Spleen (tissue), 7 donors: ENCODE results near the gene PAOX.

Source experiments
- CTCF ChIP-seq, 11 experiments: fragments of 200-600 bp in 7 of 11; fragments of 450-650 bp in 4 of 11; sonication (generic) in 4 of 11; IDR thresholded peaks in 8 of 11; conservative IDR thresholded peaks in 3 of 11; 1 replicate in 7 of 11; 2 replicates in 4 of 11; pipeline versions ENCODE4 v1.4.0 to v1.8.0; 2016 to 2021; ENCODE audit warnings: antibody characterized with exemption in 11 of 11, inconsistent platforms in 4 of 11, mild to moderate bottlenecking in 1 of 11
- POLR2A ChIP-seq, 3 donors: fragments of 450-650 bp; IDR thresholded peaks; one replicate each; pipeline ENCODE4 v1.5.1; 2017; ENCODE audit warnings: antibody characterized with exemption in 3 of 3, mild to moderate bottlenecking in 1 of 3
- POLR2AphosphoS5 ChIP-seq, 3 donors: sonication (generic); formaldehyde crosslinking; IDR thresholded peaks; one replicate each; pipeline ENCODE4 v1.5.1; 2017; ENCODE audit warnings: antibody characterized with exemption in 3 of 3
- donor health status: DM: no; HTN: no; CAD: no; lungs with moderate emphysema.
- donor health status: DM: no; HTN: no; CAD: no.
- donor health status: DM: no; HTN: no; CAD: no.

DNA sequence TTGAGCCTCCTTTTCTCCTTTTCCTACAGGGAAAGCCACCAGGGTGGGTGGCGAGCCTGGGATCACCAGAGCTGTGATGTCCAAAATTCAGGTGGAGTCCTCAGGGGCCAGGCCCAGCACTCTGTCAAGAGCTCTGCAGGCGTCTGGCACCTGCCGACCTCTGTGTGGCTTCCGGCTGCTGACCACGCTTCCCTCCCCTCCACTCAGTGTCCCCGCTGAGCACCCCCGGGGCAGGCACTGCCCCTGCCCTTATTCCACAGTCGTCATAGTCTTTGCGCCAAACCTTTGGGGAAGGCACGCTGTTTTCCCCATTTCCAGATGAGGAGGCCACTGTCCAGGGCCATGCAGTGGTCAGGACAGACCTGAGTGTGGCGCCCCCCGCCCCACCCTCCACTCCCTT, 22.4 kb downstream of the PAOX start:
- no peak for TF ChIP-seq POLR2AphosphoS5 (IDR thresholded peaks at IDR 0.05)
- no peak for TF ChIP-seq CTCF (IDR thresholded peaks at IDR 0.05 in 8 of 11, conservative IDR thresholded peaks at IDR 0.05 in 3 of 11)
- no peak for TF ChIP-seq POLR2A (IDR thresholded peaks at IDR 0.05)
